ENCODE results near the gene PTPN20. TPM values are rescaled to one million over a fixed set of nuclear protein-coding genes. Genes with fewer than 3 reads are reported as not detected.

The PTPN20 gene
- total RNA-seq, 1 experiment from 2014 or later: 9.5 TPM

DNA sequence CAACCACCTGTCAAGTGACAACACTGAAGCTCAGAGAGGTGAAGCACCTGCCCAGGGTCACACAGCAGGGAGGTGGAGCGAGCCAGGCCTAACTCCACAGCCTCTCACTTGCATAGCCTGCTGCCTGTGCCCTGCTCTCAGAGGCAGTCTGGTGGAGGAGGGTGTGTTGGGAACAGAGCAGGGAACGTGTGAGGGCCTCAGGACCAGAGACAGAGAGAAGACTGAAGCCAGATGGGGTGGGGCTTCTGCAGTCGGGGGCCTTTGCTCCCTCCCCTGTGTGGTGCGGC, 114.0 kb downstream of the PTPN20 start:
- BruUV-seq (replicated peaks): no TSS peak
- Histone ChIP-seq H3K9me3 (ENCODE audit: control insufficient read depth, insufficient read depth, low read depth, low read length) (no peaks in the 10 kb centered on the region), H3K27ac (ENCODE audit: low read length) (no peak overlapping the region), H3K4me1 (ENCODE audit: control insufficient read depth, insufficient read depth, low read length) (no peaks in the 10 kb centered on the region), H3K36me3 (ENCODE audit: control insufficient read depth, insufficient read depth, low read length) (no peaks in the 10 kb centered on the region), H3K27me3 (ENCODE audit: control insufficient read depth, insufficient read depth, low read length) (no peaks in the 10 kb centered on the region), H3K4me3 (ENCODE audit: low read depth in 2 of 2, low read length in 2 of 2) (no peak overlapping the region)
- in situ Hi-C loops (cut with HindIII; ENCODE audit: low pct_unique_long_range_greater_than_20kb, low sequenced_read_pairs): no loop called here
- ChIA-PET CTCF (interaction anchor here (0.6 to 2.0 kb wide), 4 partner anchors 12 to 287 kb away, joined by 4 to 6 read pairs (median 4); no protein-coding TSS in a partner anchor), POLR2A (no interaction called here)
- intact Hi-C loops (cut with micrococcal nuclease; ENCODE audit: unreplicated experiment): loop anchor here (2.0 kb wide), 1 partner anchor 288 kb away; no protein-coding TSS in a partner anchor
- TF ChIP-seq SIN3A (IDR thresholded peaks at IDR 0.05; ENCODE audit: borderline replicate concordance, insufficient read depth, low read depth, low read length) (no peak), POLR2AphosphoS5 (IDR thresholded peaks at IDR 0.05; ENCODE audit: low read depth, low read length) (no peak), TCF7L2 (IDR thresholded peaks at IDR 0.05; ENCODE audit: low read depth, low read length) (no peak)
- TF ChIP-seq, protein P1, sequence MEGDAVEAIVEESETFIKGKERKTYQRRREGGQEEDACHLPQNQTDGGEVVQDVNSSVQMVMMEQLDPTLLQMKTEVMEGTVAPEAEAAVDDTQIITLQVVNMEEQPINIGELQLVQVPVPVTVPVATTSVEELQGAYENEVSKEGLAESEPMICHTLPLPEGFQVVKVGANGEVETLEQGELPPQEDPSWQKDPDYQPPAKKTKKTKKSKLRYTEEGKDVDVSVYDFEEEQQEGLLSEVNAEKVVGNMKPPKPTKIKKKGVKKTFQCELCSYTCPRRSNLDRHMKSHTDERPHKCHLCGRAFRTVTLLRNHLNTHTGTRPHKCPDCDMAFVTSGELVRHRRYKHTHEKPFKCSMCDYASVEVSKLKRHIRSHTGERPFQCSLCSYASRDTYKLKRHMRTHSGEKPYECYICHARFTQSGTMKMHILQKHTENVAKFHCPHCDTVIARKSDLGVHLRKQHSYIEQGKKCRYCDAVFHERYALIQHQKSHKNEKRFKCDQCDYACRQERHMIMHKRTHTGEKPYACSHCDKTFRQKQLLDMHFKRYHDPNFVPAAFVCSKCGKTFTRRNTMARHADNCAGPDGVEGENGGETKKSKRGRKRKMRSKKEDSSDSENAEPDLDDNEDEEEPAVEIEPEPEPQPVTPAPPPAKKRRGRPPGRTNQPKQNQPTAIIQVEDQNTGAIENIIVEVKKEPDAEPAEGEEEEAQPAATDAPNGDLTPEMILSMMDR (IDR thresholded peaks at IDR 0.05): no peak
- TF ChIP-seq, protein P2, sequence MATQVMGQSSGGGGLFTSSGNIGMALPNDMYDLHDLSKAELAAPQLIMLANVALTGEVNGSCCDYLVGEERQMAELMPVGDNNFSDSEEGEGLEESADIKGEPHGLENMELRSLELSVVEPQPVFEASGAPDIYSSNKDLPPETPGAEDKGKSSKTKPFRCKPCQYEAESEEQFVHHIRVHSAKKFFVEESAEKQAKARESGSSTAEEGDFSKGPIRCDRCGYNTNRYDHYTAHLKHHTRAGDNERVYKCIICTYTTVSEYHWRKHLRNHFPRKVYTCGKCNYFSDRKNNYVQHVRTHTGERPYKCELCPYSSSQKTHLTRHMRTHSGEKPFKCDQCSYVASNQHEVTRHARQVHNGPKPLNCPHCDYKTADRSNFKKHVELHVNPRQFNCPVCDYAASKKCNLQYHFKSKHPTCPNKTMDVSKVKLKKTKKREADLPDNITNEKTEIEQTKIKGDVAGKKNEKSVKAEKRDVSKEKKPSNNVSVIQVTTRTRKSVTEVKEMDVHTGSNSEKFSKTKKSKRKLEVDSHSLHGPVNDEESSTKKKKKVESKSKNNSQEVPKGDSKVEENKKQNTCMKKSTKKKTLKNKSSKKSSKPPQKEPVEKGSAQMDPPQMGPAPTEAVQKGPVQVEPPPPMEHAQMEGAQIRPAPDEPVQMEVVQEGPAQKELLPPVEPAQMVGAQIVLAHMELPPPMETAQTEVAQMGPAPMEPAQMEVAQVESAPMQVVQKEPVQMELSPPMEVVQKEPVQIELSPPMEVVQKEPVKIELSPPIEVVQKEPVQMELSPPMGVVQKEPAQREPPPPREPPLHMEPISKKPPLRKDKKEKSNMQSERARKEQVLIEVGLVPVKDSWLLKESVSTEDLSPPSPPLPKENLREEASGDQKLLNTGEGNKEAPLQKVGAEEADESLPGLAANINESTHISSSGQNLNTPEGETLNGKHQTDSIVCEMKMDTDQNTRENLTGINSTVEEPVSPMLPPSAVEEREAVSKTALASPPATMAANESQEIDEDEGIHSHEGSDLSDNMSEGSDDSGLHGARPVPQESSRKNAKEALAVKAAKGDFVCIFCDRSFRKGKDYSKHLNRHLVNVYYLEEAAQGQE (IDR thresholded peaks at IDR 0.05; ENCODE audit: insufficient read depth in 1 of 2, low read depth in 2 of 2, low read length in 1 of 2): no peak
- ATAC-seq: peak; percentile 52
- no peak for DNase-seq (ENCODE audit: low read depth, low spot score)

DNA sequence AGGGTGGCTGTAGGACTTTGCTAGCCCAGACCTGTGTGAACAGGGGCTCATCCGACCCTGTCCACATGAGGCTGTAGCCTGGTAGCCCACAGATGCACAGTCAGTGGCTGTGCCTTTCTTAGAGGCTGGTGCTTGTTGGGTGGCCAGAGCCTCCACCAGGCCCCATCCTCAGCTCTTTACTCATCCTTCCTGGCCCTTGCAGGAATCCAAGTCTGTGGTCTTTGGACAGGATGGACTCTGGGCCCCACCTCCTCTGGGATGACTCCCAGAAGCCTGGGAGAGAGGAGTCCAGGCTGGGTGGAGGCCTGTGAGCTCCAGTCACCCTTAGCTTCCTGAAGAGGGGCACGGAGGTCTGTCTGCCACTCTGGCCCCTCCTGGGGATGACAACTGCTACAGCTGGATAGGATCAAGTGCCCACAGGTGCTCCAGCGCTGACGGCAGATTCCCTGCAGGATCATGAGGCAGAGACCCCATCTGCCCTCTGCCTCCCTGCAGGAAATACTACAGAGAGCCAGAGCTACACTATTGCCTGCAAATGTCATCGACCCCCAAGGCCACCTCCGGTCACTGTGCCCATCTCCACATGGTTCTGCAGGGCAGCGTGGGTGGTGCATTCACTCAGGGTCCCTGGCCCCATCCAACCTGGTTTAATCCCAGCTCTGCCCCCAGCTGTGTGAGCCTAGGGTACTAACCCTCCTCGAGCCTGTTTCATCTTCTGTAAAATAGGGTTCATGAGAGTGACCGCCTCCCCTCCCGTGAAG, 114.5 kb downstream of the PTPN20 start:
- ChIA-PET CTCF (interaction anchor here (0.6 to 2.0 kb wide), 4 partner anchors 11 to 315 kb away, joined by 3 to 5 read pairs (median 4); no protein-coding TSS in a partner anchor), POLR2A (no interaction called here)
- in situ Hi-C loops (cut with HindIII; ENCODE audit: low pct_unique_long_range_greater_than_20kb, low sequenced_read_pairs): no loop called here
- H3K4me3 ChIP-seq (ENCODE audit: low read depth in 2 of 2, low read length in 2 of 2): no peak overlapping the region
- intact Hi-C loops (cut with micrococcal nuclease; ENCODE audit: unreplicated experiment): loop anchor here (2.0 kb wide), 1 partner anchor 287 kb away; no protein-coding TSS in a partner anchor
- H3K27ac ChIP-seq (ENCODE audit: low read length): no peak overlapping the region
- TF ChIP-seq, protein P2 (IDR thresholded peaks at IDR 0.05; ENCODE audit: insufficient read depth in 1 of 2, low read depth in 2 of 2, low read length in 1 of 2): no peak
- TF ChIP-seq, protein P1 (IDR thresholded peaks at IDR 0.05): no peak
- TF ChIP-seq POLR2AphosphoS5 (IDR thresholded peaks at IDR 0.05; ENCODE audit: low read depth, low read length) (no peak), SIN3A (IDR thresholded peaks at IDR 0.05; ENCODE audit: borderline replicate concordance, insufficient read depth, low read depth, low read length) (no peak), TCF7L2 (IDR thresholded peaks at IDR 0.05; ENCODE audit: low read depth, low read length) (no peak)
- H3K4me1 ChIP-seq (ENCODE audit: control insufficient read depth, insufficient read depth, low read length): no peaks in the 10 kb centered on the region
- H3K9me3 ChIP-seq (ENCODE audit: control insufficient read depth, insufficient read depth, low read depth, low read length): no peaks in the 10 kb centered on the region
- BruUV-seq (replicated peaks): no TSS peak
- H3K36me3 ChIP-seq (ENCODE audit: control insufficient read depth, insufficient read depth, low read length): no peaks in the 10 kb centered on the region
- DNase-seq (ENCODE audit: low read depth, low spot score) (no peak), ATAC-seq (peak; percentile 18)
- H3K27me3 ChIP-seq (ENCODE audit: control insufficient read depth, insufficient read depth, low read length): no peaks in the 10 kb centered on the region

Data from Panc1 (cell line).